Hepatocyte (in vitro differentiated cells): ENCODE data around the gene CHST11. TPM values are rescaled to one million over a fixed set of nuclear protein-coding genes. Genes with fewer than 3 reads are reported as not detected.

Experiments used
- DNase-seq: peaks from one replicate; pipeline ENCODE4 v3.0.0-alpha.2; 2016; ENCODE audit warnings: low spot score
- H2AFZ ChIP-seq: fragments of 200-600 bp; sonication (generic); 2 replicates; pipeline ENCODE4 v1.6.0; 2016; ENCODE audit warnings: antibody characterized with exemption, mild to moderate bottlenecking
- H3K27ac ChIP-seq: fragments of 200-600 bp; sonication (generic); 2 replicates; pipeline ENCODE4 v1.5.1; 2016; ENCODE audit warnings: mild to moderate bottlenecking
- H3K27me3 ChIP-seq: fragments of 200-600 bp; sonication (generic); 2 replicates; pipeline ENCODE4 v1.6.1; 2016
- H3K36me3 ChIP-seq: fragments of 200-600 bp; sonication (generic); replicated peaks from 2 replicates; pipeline ENCODE4 v1.5.1; 2016; ENCODE audit warnings: low read depth; ENCODE audit not compliant: insufficient read depth
- H3K4me1 ChIP-seq: fragments of 200-600 bp; sonication (generic); 2 replicates; pipeline ENCODE4 v1.5.1; 2016; ENCODE audit warnings: mild to moderate bottlenecking, moderate library complexity; ENCODE audit not compliant: insufficient read depth
- H3K4me2 ChIP-seq: fragments of 200-600 bp; sonication (generic); 2 replicates; pipeline ENCODE4 v1.6.0; 2016
- H3K4me3 ChIP-seq: fragments of 200-600 bp; sonication (generic); 2 replicates; pipeline ENCODE4 v1.5.1; 2016; ENCODE audit warnings: mild to moderate bottlenecking
- H3K79me2 ChIP-seq: fragments of 200-600 bp; sonication (generic); 2 replicates; pipeline ENCODE4 v1.6.0; 2017; ENCODE audit warnings: mild to moderate bottlenecking
- H3K9me2 ChIP-seq: fragments of 200-600 bp; sonication (generic); replicated peaks from 2 replicates; pipeline ENCODE4 v1.6.0; 2017; ENCODE audit warnings: mild to moderate bottlenecking; ENCODE audit not compliant: insufficient read depth
- H3K9me3 ChIP-seq: fragments of 200-600 bp; sonication (generic); 2 replicates; pipeline ENCODE4 v1.5.1; 2016; ENCODE audit warnings: low read depth, mild to moderate bottlenecking
- H4K20me1 ChIP-seq: fragments of 200-600 bp; sonication (generic); 2 replicates; pipeline ENCODE4 v1.6.0; 2016; ENCODE audit warnings: mild to moderate bottlenecking; ENCODE audit not compliant: insufficient read depth, poor library complexity, severe bottlenecking
- EZH2 ChIP-seq: fragments of 200-600 bp; sonication (generic); IDR thresholded peaks from 2 replicates; pipeline ENCODE4 v1.6.1; 2016; ENCODE audit warnings: antibody characterized with exemption, mild to moderate bottlenecking, borderline replicate concordance
- EZH2phosphoT487 ChIP-seq: fragments of 200-600 bp; sonication (generic); IDR thresholded peaks from one replicate; pipeline ENCODE4 v1.6.1; 2018; ENCODE audit warnings: antibody characterized with exemption, mild to moderate bottlenecking, low read depth, moderate library complexity; ENCODE audit not compliant: unreplicated experiment, severe bottlenecking
- WGBS: methylation state at CpG from one replicate; pipeline ENCODE4 v1.1.6; 2016; ENCODE audit warnings: low lambda C conversion rate; ENCODE audit errors: missing lambda C conversion rate; 5-methylcytosine and 5-hydroxymethylcytosine counted together
- polyA plus RNA-seq: library from polyadenylated mRNA; unstranded; fragments of >200 nt; fragmentation: Nextera tagmentation; extraction: Ambion mirVana; gene quantifications from 2 replicates; pipeline ENCODE4 v1.2.1, GENCODE V29; 2016
- total RNA-seq: library from RNA; depleted of rRNA; stranded (reverse); fragments of >200 nt; gene quantifications from 2 replicates; pipeline ENCODE4 v1.2.3, GENCODE V29; 2014
- TF ChIP-seq, protein P1 (sequence below): fragments of 200-600 bp; sonication (generic); IDR thresholded peaks from 2 replicates; pipeline ENCODE4 v1.5.1; 2016; ENCODE audit warnings: antibody characterized with exemption, mild to moderate bottlenecking; ENCODE audit not compliant: poor library complexity

The CHST11 gene
- total and polyA plus RNA-seq, 2 experiments from 2014 or later: 5.2 to 8.9 TPM

GRCh38 chr12:104619305-104619704 is 162.6 kb downstream of the CHST11 start:
- Histone ChIP-seq H3K9me2 (no peaks in the 10 kb centered on the region), H3K36me3 (no peaks in the 10 kb centered on the region), H3K79me2 (no peaks in the 10 kb centered on the region), H3K4me1 (no peaks in the 10 kb centered on the region), H3K9me3 (no peaks in the 10 kb centered on the region), H3K4me3 (no peak overlapping the region), H3K27ac (no peak overlapping the region), H2AFZ (no peak overlapping the region), H3K27me3 (no peaks in the 10 kb centered on the region), H3K4me2 (no peak overlapping the region), H4K20me1 (no peaks in the 10 kb centered on the region)
- WGBS: 78% methylated on average over 7 of the region's 7 CpGs
- no peak for DNase-seq
- TF ChIP-seq, protein P1, sequence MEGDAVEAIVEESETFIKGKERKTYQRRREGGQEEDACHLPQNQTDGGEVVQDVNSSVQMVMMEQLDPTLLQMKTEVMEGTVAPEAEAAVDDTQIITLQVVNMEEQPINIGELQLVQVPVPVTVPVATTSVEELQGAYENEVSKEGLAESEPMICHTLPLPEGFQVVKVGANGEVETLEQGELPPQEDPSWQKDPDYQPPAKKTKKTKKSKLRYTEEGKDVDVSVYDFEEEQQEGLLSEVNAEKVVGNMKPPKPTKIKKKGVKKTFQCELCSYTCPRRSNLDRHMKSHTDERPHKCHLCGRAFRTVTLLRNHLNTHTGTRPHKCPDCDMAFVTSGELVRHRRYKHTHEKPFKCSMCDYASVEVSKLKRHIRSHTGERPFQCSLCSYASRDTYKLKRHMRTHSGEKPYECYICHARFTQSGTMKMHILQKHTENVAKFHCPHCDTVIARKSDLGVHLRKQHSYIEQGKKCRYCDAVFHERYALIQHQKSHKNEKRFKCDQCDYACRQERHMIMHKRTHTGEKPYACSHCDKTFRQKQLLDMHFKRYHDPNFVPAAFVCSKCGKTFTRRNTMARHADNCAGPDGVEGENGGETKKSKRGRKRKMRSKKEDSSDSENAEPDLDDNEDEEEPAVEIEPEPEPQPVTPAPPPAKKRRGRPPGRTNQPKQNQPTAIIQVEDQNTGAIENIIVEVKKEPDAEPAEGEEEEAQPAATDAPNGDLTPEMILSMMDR: no peak
- no peak for TF ChIP-seq EZH2phosphoT487
- TF ChIP-seq EZH2: no peak

DNA sequence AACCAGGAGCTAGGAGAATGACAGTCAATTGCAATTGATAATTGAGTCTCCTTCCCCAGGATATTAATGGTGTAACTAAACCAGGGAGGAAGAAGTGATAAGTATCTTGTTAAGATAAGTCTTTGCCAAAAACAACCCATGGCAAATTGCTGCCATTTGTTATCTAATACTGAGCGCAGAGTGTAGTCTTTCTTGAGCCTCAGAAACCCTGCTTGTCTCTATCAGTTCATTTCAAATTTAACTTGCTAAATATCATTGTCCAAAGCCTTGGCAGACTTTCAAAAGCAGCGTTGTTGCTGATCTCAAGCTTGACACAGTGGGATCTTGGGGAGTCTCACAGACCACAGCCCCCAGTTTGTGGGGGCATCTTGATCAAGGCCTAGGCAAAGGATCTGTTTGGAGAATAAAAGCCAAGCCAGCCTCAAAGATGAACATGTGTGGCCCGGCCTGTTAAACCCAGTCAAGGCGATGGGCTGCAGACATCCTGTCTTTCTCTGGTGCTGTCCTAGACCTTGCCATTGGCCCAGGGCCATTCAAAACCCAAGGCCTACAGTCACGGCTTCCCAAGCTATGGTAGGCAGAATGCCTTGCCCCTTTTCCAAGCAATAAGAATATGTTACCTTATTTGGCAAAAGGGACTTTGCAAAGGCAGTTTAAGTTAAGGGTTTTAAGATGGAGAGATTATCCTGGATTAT is 164.2 kb downstream of the CHST11 start:
- H3K36me3 ChIP-seq: no peaks in the 10 kb centered on the region
- DNase-seq: no peak
- no peak for TF ChIP-seq EZH2
- TF ChIP-seq EZH2phosphoT487: no peak
- TF ChIP-seq, protein P1: no peak
- H3K4me2 ChIP-seq: no peak overlapping the region
- H3K4me1 ChIP-seq: no peaks in the 10 kb centered on the region
- no peak overlapping the region for H3K4me3 ChIP-seq
- no peaks in the 10 kb centered on the region for H3K79me2 ChIP-seq
- no peak overlapping the region for H3K27ac ChIP-seq
- no peaks in the 10 kb centered on the region for H3K9me2 ChIP-seq
- no peaks in the 10 kb centered on the region for H3K9me3 ChIP-seq
- WGBS: 76% methylated on average over 5 of the region's 5 CpGs
- no peaks in the 10 kb centered on the region for H3K27me3 ChIP-seq
- H2AFZ ChIP-seq: no peak overlapping the region
- no peaks in the 10 kb centered on the region for H4K20me1 ChIP-seq

DNA sequence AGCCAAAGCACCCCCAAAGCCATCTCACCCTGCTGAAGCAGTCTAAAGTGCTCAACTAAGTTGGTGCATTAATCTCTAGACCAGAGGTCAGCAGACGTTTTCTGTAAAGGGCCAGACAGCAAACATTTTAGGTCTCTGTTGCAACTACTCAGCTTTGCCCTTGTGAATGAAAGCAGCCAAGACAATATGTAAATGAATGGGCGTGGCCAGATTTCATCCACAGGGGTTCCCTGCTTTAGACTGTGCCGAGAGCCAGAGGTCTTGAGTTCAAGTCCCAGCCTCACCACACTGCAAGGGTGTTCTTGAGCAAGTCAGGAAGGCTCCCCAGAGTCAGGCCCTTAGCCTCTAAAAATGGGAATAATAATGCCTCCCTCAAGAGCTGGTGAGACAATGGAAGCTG is 166.2 kb downstream of the CHST11 start:
- no peak for DNase-seq
- H4K20me1 ChIP-seq: no peaks in the 10 kb centered on the region
- no peak overlapping the region for H2AFZ ChIP-seq
- H3K27ac ChIP-seq: no peak overlapping the region
- no peaks in the 10 kb centered on the region for H3K36me3 ChIP-seq
- WGBS: 35% methylated on average over 3 of the region's 3 CpGs
- H3K4me2 ChIP-seq: no peak overlapping the region
- no peaks in the 10 kb centered on the region for H3K9me3 ChIP-seq
- H3K4me3 ChIP-seq: no peak overlapping the region
- no peaks in the 10 kb centered on the region for H3K4me1 ChIP-seq
- no peak for TF ChIP-seq EZH2
- TF ChIP-seq, protein P1: no peak
- no peak for TF ChIP-seq EZH2phosphoT487
- no peaks in the 10 kb centered on the region for H3K9me2 ChIP-seq
- no peaks in the 10 kb centered on the region for H3K27me3 ChIP-seq
- H3K79me2 ChIP-seq: no peaks in the 10 kb centered on the region
